Vagina (tissue), 2 donors: ENCODE data around the gene TBC1D10B. TPM values are rescaled to one million over a fixed set of nuclear protein-coding genes. Genes with fewer than 3 reads are reported as not detected.
A peak's percentile ranks its signal among the peaks of the same experiment; 100 is the strongest.

Experiments used
- DNase-seq, 2 donors: peaks; one replicate each; pipeline ENCODE4 v3.0.0-alpha.2; 2017; ENCODE audit errors: extremely low spot score in 2 of 2
- H3K27ac ChIP-seq: fragments of 200-600 bp; sonication (generic); one replicate; pipeline ENCODE4 v1.5.1; 2019
- H3K27me3 ChIP-seq: fragments of 200-600 bp; sonication (generic); one replicate; pipeline ENCODE4 v1.5.1; 2019
- H3K36me3 ChIP-seq, 2 donors: fragments of 200-600 bp; sonication (generic); one replicate each; pipeline ENCODE4 v1.5.1; 2017 to 2019
- H3K4me1 ChIP-seq: fragments of 200-600 bp; sonication (generic); one replicate; pipeline ENCODE4 v1.5.1; 2019
- H3K4me3 ChIP-seq, 2 donors: fragments of 200-600 bp; sonication (generic); 1 replicate in 1 of 2; 2 replicates in 1 of 2; pipeline ENCODE4 v1.5.1; 2016 to 2019
- H3K9me3 ChIP-seq: fragments of 200-600 bp; sonication (generic); one replicate; pipeline ENCODE4 v1.5.1; 2019
- POLR2A ChIP-seq, 2 donors: fragments of 450-650 bp; IDR thresholded peaks; one replicate each; pipeline ENCODE4 v1.6.1; 2017; ENCODE audit warnings: antibody characterized with exemption in 2 of 2, mild to moderate bottlenecking in 2 of 2, moderate library complexity in 2 of 2
- POLR2AphosphoS5 ChIP-seq, 2 donors: sonication (generic); formaldehyde crosslinking; IDR thresholded peaks; one replicate each; pipeline ENCODE4 v1.9.0; 2017; ENCODE audit warnings: antibody characterized with exemption in 2 of 2, mild to moderate bottlenecking in 2 of 2, low read depth in 1 of 2; ENCODE audit not compliant: insufficient read depth in 1 of 2
- intact Hi-C: fragments of 100-400 bp; cut with DNase I; formaldehyde crosslinking; loops from one replicate; pipeline ENCODE4 v1.15.1; 2023
- total RNA-seq: library from RNA; depleted of rRNA; stranded (reverse); fragments of >200 nt; gene quantifications from one replicate; pipeline ENCODE4 v1.2.3, GENCODE V29; 2016
- TF ChIP-seq, protein P1 (sequence below), 3 experiments: fragments of 450-650 bp in 2 of 3; fragments of 200-600 bp in 1 of 3; sonication (generic) in 1 of 3; IDR thresholded peaks; one replicate each; pipeline ENCODE4 v1.5.1; 2017 to 2019; ENCODE audit warnings: antibody characterized with exemption in 3 of 3, mild to moderate bottlenecking in 2 of 3, moderate library complexity in 2 of 3

Gene TBC1D10B
- total RNA-seq, 1 donor from 2014 or later, result 42.2 TPM

GRCh38 chr16:30382111-30382881 lies 12.0 kb upstream of the TBC1D10B start, which contains the start of gene SEPTIN1:
Gene SEPTIN1 (minus strand): TSS chr16:30382561. CDS start chr16:30382542, 19 bp downstream.
- Histone ChIP-seq H3K4me1 (peaks cover 22% of the 10 kb centered on the region), H3K27ac (no peak within 1 kb of the TSS), H3K4me3 (peak within 1 kb of the TSS in 1 of 2 donors; percentile 17), H3K27me3 (no peaks in the 10 kb centered on the region), H3K9me3 (no peaks in the 10 kb centered on the region), H3K36me3 (no peaks in the 10 kb centered on the region)
- DNase-seq, result no peak
- intact Hi-C loops, result no loop called here
- TF ChIP-seq POLR2A (IDR thresholded peaks at IDR 0.05) (no peak), POLR2AphosphoS5 (IDR thresholded peaks at IDR 0.05; ENCODE audit: insufficient read depth in 1 of 2, low read depth in 1 of 2) (peak in 1 of 2 donors; percentile 52)
- TF ChIP-seq, protein P1, sequence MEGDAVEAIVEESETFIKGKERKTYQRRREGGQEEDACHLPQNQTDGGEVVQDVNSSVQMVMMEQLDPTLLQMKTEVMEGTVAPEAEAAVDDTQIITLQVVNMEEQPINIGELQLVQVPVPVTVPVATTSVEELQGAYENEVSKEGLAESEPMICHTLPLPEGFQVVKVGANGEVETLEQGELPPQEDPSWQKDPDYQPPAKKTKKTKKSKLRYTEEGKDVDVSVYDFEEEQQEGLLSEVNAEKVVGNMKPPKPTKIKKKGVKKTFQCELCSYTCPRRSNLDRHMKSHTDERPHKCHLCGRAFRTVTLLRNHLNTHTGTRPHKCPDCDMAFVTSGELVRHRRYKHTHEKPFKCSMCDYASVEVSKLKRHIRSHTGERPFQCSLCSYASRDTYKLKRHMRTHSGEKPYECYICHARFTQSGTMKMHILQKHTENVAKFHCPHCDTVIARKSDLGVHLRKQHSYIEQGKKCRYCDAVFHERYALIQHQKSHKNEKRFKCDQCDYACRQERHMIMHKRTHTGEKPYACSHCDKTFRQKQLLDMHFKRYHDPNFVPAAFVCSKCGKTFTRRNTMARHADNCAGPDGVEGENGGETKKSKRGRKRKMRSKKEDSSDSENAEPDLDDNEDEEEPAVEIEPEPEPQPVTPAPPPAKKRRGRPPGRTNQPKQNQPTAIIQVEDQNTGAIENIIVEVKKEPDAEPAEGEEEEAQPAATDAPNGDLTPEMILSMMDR (IDR thresholded peaks at IDR 0.05), result no peak

DNA sequence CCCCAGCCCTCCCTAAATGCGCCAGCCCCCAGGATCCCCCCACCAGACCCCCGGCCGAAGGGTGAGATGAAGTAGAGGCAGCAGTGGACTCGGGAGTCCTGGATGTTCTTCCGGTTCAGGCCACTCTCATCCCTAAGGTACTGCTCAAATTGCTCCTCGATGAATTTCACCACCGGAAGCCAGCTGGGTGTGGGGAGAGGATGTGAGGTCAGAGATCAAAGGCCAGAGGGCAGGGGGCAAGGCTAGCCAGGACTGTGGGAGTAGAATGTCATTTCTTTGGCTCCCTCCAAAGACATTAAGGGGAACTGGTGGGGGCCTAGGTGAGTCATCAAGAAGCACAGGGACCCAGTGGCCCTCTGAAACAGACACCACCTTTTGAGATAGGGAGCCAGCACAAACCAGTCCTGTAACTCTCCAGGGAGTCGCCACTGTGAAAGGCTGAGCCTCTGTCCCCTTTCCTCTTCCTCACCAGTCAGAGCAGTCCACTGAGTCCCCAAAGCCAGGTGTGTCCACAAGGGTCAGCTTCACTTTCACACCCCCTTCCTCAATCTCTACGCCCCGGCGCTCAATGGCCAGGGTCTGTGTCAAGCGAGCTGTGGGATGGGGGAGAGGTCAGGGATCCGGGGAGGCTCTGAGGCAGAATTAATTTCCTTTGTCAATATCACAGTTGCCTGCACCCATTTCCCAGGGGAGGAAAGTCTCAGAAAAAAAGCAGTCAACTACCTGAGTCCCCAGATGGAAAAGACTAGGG lies 11.2 kb upstream of the TBC1D10B start:
- TF ChIP-seq POLR2A (IDR thresholded peaks at IDR 0.05), result no peak
- TF ChIP-seq, protein P1 (IDR thresholded peaks at IDR 0.05), result no peak
- TF ChIP-seq POLR2AphosphoS5 (IDR thresholded peaks at IDR 0.05; ENCODE audit: insufficient read depth in 1 of 2, low read depth in 1 of 2), result no peak
- no peak for DNase-seq
- intact Hi-C loops, result no loop called here
- Histone ChIP-seq H3K4me1 (peaks cover 31% of the 10 kb centered on the region), H3K27me3 (no peaks in the 10 kb centered on the region), H3K27ac (no peak overlapping the region), H3K9me3 (no peaks in the 10 kb centered on the region), H3K4me3 (peak overlapping the region in 1 of 2 donors; percentile 17), H3K36me3 (no peaks in the 10 kb centered on the region)

GRCh38 chr16:30380803-30381208 lies 10.5 kb upstream of the TBC1D10B start:
- TF ChIP-seq POLR2AphosphoS5 (IDR thresholded peaks at IDR 0.05; ENCODE audit: insufficient read depth in 1 of 2, low read depth in 1 of 2) (no peak), POLR2A (IDR thresholded peaks at IDR 0.05) (no peak)
- TF ChIP-seq, protein P1 (IDR thresholded peaks at IDR 0.05), result no peak
- H3K27ac ChIP-seq, result no peak overlapping the region

DNA sequence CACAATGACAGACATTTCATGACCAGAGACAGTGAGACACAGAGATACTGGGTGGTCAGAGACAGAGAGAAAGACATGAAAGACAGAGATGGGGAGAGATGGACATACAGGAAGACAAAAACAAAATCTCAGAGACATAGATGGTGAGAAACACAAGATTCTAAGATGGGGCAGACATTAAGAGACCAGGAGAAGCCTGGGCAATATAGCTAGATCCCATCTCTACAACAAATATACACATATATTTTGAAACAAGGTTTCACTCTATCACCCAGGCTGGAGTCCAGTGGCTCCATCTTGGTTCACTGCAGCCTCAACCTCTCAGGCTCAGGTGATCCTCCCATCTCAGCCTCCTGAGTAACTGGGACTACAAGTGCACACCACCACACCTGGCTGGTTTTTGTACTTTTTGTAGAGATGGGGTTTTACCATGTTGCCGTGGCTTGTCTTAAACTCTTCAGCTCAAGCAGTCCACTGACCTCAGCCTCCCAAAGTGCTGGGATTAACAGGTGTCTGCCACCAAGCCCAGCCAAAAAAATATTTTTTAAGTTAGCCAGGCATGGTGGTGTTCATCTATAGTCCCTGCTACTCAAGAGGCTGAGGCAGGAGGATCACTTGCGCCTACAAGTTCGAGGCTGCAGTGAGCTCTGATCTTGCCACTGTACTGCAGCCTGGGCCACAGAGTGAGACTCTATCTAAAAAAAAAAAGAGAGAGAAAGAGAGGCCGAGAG lies 9.9 kb upstream of the TBC1D10B start:
- H3K9me3 ChIP-seq, result no peaks in the 10 kb centered on the region
- H3K27me3 ChIP-seq, result no peaks in the 10 kb centered on the region
- H3K4me1 ChIP-seq, result peaks cover 32% of the 10 kb centered on the region
- no peak for DNase-seq
- H3K27ac ChIP-seq, result no peak overlapping the region
- no peaks in the 10 kb centered on the region for H3K36me3 ChIP-seq
- TF ChIP-seq POLR2AphosphoS5 (IDR thresholded peaks at IDR 0.05; ENCODE audit: insufficient read depth in 1 of 2, low read depth in 1 of 2), result no peak
- TF ChIP-seq POLR2A (IDR thresholded peaks at IDR 0.05), result no peak
- TF ChIP-seq, protein P1 (IDR thresholded peaks at IDR 0.05), result no peak
- intact Hi-C loops, result no loop called here
- H3K4me3 ChIP-seq, result no peak overlapping the region

More at GRCh38 chr16:30380803-30381208, 10.5 kb upstream of the TBC1D10B start:
- no peaks in the 10 kb centered on the region for H3K9me3 ChIP-seq
- H3K27me3 ChIP-seq, result no peaks in the 10 kb centered on the region
- intact Hi-C loops, result no loop called here
- no peak for DNase-seq
- H3K36me3 ChIP-seq, result no peaks in the 10 kb centered on the region
- no peak overlapping the region for H3K4me3 ChIP-seq
- peaks cover 32% of the 10 kb centered on the region for H3K4me1 ChIP-seq
